KOPT-K1 (cell line): ENCODE data around the gene PLK2.

Source experiments
- H3K27ac ChIP-seq: fragments of 200-600 bp; sonication (generic); 2 replicates; pipeline ENCODE4 v1.5.1; 2016; ENCODE audit warnings: antibody characterized with exemption, mild to moderate bottlenecking, low read depth, low read length; ENCODE audit not compliant: poor library complexity, severe bottlenecking
- H3K36me3 ChIP-seq: fragments of 200-600 bp; sonication (generic); 2 replicates; pipeline ENCODE4 v1.5.1; 2017; ENCODE audit warnings: antibody characterized with exemption, mild to moderate bottlenecking, low read length, moderate library complexity; ENCODE audit not compliant: insufficient read depth
- H3K9me3 ChIP-seq: fragments of 200-600 bp; sonication (generic); 2 replicates; pipeline ENCODE4 v1.5.1; 2017; ENCODE audit warnings: antibody characterized with exemption, low read length, mild to moderate bottlenecking; ENCODE audit not compliant: insufficient read depth, poor library complexity, severe bottlenecking

Gene PLK2

DNA sequence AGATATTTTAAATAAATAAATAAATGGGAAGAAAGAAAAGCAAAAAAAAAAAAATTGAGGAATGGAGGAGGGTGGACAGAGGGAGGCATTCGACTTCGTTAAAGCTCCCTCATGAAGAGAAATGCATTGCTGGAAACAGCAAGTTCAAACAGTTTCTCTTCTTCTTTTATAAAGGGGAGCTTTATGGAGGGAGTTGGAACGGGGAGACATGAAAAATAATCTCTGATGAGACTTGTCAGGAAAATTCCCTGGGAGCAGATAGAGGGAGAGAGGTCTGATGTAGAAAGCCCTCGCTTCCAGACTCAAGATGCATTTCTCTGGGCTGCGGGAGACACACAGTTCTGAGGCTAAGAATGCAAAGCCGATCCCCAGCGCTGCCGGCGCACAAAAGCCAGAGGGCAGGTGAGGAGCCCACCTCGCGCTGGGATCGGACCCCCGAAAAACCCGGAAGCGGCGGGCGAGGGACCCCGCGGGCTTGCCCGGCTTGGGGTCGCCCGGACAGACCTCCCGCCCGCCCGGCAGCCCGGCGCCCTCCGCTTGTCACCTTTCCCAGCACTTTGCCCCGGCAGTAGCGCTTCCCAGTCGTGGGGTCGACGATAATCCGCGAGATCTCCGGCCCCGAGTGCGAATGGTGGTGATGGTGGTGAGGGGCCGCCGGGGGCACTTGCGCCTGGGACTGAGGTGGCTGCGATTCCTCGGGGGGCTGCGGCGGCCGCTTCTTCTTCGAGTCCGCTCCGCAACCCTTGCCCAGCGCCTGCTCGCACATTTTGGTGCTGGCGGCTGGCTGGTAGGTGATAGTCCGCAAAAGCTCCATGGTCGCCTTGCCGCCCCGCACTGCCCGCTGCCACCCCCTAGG, 512 bp downstream of the PLK2 start:
- H3K27ac ChIP-seq, result no peak overlapping the region
- no peaks in the 10 kb centered on the region for H3K36me3 ChIP-seq
- no peaks in the 10 kb centered on the region for H3K9me3 ChIP-seq

GRCh38 chr5:58458743-58459145, 1.1 kb downstream of the PLK2 start:
- Histone ChIP-seq H3K27ac (no peak overlapping the region), H3K9me3 (no peaks in the 10 kb centered on the region), H3K36me3 (no peaks in the 10 kb centered on the region)

- Histone ChIP-seq H3K36me3 (no peaks in the 10 kb centered on the region), H3K9me3 (no peaks in the 10 kb centered on the region), H3K27ac (no peak overlapping the region)
These were observed 1.6 kb downstream of the PLK2 start for GRCh38 chr5:58458141-58458742.

DNA sequence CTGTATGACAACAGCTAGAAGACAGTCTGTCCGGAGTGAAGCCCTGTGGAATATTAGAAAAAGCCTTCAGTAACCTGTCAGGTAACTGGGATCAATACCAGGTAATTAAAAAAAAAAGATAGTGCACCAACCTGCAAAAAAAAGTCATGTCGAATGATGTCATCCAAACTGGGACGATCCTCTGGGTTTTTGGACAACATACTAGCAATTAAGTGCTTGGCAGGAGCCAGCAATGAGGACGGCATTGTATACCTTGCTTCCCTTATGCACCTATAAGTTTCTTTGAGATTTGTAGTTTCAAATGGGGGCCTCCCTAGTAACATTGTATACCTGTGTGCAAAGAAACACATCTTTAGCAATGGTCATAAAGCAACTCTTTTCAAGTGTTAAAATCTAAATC, 2.8 kb downstream of the PLK2 start:
- H3K9me3 ChIP-seq, result no peaks in the 10 kb centered on the region
- no peak overlapping the region for H3K27ac ChIP-seq
- H3K36me3 ChIP-seq, result no peaks in the 10 kb centered on the region

GRCh38 chr5:58456486-58456885, 3.4 kb downstream of the PLK2 start:
- no peaks in the 10 kb centered on the region for H3K9me3 ChIP-seq
- H3K27ac ChIP-seq, result no peak overlapping the region
- no peaks in the 10 kb centered on the region for H3K36me3 ChIP-seq

- Histone ChIP-seq H3K9me3 (no peaks in the 10 kb centered on the region), H3K36me3 (no peaks in the 10 kb centered on the region), H3K27ac (no peak overlapping the region)
These were observed 3.9 kb downstream of the PLK2 start for GRCh38 chr5:58456026-58456425.

DNA sequence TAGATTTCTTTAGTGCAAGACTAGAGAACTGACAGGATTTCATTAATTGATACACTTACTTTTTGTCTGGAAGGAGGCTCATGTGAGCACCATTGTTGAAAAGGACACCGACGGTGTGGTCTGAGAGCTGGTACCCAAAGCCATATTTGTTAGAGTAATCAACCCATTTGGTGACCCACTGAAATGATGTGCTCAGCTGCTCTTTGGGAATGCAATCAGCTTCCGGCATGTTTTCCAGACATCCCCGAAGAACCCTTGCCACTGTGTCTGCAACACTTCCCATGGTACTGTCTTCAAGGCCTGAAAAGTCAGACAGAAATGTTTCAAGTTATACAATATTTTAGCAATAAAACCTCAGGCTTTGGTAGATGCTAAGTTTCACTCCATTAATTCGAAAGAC, 4.4 kb downstream of the PLK2 start:
- Histone ChIP-seq H3K27ac (no peak overlapping the region), H3K36me3 (no peaks in the 10 kb centered on the region), H3K9me3 (no peaks in the 10 kb centered on the region)

DNA sequence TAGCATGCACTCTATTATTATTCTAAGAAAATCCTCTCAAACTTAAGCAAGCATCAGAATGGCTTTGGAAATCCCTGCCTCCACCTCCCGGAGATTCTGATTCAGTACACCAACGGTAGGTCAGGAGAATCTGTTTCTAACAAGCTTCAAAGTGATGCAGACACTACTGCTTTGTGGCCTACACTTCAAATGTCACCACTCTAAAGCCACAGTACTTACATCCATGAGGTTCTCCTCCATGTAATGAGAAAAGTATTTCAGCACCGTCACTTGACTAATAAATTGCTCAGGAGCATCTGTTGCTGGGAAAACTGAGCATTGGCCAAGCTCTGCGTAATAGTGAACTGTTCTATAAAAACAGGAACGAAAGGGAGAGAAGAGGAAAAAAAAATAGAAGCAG, 4.8 kb downstream of the PLK2 start:
- H3K36me3 ChIP-seq, result no peaks in the 10 kb centered on the region
- no peak overlapping the region for H3K27ac ChIP-seq
- no peaks in the 10 kb centered on the region for H3K9me3 ChIP-seq

DNA sequence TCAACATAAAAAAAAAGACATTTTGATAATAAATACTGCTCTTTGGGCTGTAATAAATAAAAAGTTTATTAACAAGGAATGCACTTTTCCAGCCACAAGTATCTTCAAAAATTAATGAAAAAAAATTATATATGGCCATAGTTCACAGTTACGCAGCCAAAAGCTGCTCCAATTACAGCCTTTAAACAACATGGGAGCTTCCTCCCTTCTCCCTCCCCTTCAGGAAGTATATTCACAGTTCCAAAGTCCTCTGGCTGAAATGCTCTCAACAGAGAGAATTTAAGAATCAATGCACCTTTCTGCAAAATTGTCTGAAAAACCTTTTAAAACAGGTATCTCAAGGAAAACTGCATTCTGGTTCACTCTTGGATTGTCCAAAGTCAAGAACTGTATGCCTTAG, 5.9 kb downstream of the PLK2 start:
- Histone ChIP-seq H3K9me3 (no peaks in the 10 kb centered on the region), H3K36me3 (no peaks in the 10 kb centered on the region), H3K27ac (no peak overlapping the region)

DNA sequence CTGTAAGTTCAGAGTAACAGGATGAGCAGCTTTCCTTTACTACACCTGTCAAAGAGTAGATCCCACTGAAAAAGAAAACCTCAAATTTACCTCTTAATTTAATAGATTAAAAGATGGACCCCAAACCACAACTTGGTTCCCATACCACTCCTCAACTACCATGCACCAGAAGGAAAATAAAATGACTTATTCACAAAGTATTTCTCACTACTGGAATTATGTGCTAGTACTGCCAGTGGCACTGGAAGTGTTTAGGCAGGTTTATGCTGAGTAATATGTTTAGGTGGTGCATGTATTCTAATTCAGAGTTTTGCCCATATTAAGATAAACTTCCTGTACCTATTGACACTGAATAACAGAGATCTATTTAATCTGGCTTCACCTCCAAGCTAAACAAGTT, 6.6 kb downstream of the PLK2 start:
- H3K9me3 ChIP-seq, result no peaks in the 10 kb centered on the region
- H3K27ac ChIP-seq, result no peak overlapping the region
- H3K36me3 ChIP-seq, result no peaks in the 10 kb centered on the region

GRCh38 chr5:58452566-58453258, 7.2 kb downstream of the PLK2 start:
- Histone ChIP-seq H3K27ac (no peak overlapping the region), H3K36me3 (no peaks in the 10 kb centered on the region), H3K9me3 (no peaks in the 10 kb centered on the region)

DNA sequence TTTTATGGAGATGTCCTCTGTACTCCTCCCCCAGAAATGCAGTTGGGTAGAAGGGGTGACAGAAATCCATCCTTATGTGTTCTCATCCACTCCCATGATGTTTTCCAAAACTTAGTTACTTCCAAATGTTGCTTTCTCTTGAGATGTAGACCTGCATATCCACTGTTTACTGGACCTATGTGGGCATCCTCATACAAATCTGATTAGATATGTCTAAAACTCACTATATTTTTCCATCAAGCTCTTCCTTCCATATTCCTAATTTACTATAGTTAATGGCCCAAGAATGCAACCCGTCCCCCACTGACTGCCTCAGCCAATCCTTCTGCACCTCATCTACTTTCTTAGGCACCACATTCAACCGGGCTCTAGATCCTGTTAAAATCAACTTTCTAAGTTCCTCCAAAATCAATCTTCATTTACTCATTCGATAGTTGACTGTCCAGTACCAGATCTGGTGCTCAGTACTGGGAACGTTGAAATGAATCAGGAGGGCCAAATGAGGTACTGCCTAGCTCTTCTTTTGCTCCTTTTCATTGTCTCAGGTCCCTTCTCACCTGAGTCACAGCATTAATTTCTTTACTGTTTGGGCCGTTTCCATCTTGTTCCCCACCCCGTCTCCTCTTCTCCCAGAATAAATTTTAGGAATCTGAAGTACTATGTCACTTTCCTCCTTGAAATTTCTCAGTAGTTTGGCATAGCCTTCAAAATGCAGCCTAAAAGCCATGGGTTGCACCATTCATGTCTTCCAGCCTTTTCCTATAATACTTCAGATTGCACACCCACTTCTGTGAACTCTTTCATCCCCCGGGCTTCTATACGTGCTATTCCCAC, 7.9 kb downstream of the PLK2 start:
- Histone ChIP-seq H3K36me3 (no peaks in the 10 kb centered on the region), H3K9me3 (no peaks in the 10 kb centered on the region), H3K27ac (no peak overlapping the region)

DNA sequence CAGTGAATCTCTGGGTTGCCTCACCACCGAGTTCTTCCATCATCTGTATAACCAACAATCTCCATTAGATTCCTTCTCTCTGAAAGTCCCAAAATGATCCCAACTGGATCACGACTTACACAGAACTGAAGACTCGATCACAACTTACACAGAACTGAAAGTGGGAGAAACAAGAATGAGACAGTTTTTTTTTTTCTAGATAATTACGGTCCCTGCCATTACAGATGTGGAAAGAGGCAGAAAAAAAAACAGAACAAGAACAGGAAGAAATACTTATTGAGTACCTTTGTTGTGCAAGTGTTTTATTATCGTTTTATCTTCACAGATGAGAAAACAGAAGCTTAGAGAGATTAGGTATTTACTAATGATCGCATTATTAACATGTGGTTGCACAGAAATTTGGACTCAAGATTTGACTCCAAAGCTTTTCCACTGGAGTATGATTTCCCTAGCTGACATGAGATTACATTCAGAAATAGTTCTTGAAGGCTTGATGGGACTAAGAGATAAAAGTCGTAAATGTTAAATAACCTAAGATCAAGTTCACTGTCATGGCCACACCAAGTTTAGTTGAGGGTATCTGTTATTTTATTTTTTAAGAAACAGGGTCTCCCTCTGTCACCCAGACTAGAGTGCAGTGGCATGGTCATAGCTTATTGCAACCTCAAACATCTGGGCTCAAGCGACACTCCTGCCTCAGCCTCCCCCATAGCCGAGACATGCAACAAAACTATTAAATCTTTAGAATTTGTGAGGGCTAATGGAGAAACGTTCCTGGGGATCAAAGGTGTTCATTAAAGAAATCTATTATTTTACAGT, 8.9 kb downstream of the PLK2 start:
- Histone ChIP-seq H3K36me3 (no peaks in the 10 kb centered on the region), H3K9me3 (no peaks in the 10 kb centered on the region), H3K27ac (no peak overlapping the region)

GRCh38 chr5:58450018-58450417, 9.9 kb downstream of the PLK2 start:
- Histone ChIP-seq H3K36me3 (no peaks in the 10 kb centered on the region), H3K9me3 (no peaks in the 10 kb centered on the region), H3K27ac (no peak overlapping the region)
